Fibroblast of lung (primary cell): ENCODE results near the gene PIP4K2A. TPM values are rescaled to one million over a fixed set of nuclear protein-coding genes. Genes with fewer than 3 reads are reported as not detected.

Experiments used
- DNase-seq, 2 donors: peaks; one replicate each; pipeline versions ENCODE4 v3.0.0 to v3.0.0-alpha.2; 2010; ENCODE audit warnings: low read depth in 2 of 2
- H2AFZ ChIP-seq: 2 replicates; pipeline ENCODE4 v1.5.1; 2012; ENCODE audit warnings: low read length, control low read depth, inconsistent platforms
- H3K27ac ChIP-seq: 2 replicates; pipeline ENCODE4 v1.5.1; 2011; ENCODE audit warnings: low read length, control low read depth; ENCODE audit not compliant: insufficient read depth
- H3K27me3 ChIP-seq: 2 replicates; pipeline ENCODE4 v1.5.1; 2011; ENCODE audit warnings: mild to moderate bottlenecking, low read length; ENCODE audit not compliant: control insufficient read depth, insufficient read depth
- H3K36me3 ChIP-seq: 2 replicates; pipeline ENCODE4 v1.5.1; 2011; ENCODE audit warnings: low read length; ENCODE audit not compliant: control insufficient read depth, insufficient read depth
- H3K4me1 ChIP-seq: 2 replicates; pipeline ENCODE4 v1.5.1; 2011; ENCODE audit warnings: low read length; ENCODE audit not compliant: control insufficient read depth, insufficient read depth; ENCODE audit errors: extremely low read depth
- H3K4me2 ChIP-seq: 2 replicates; pipeline ENCODE4 v1.5.1; 2011; ENCODE audit warnings: low read length, control low read depth; ENCODE audit not compliant: insufficient read depth; ENCODE audit errors: extremely low read depth
- H3K4me3 ChIP-seq, 4 experiments: fragments of 200-600 bp in 1 of 4; sonication (generic) in 1 of 4; replicated peaks in 1 of 4; 2 replicates each; pipeline ENCODE4 v1.5.1; 2011 to 2016; ENCODE audit warnings: low read length in 4 of 4, low read depth in 3 of 4, mild to moderate bottlenecking in 3 of 4, control low read depth in 2 of 4, inconsistent platforms in 1 of 4, mixed read lengths in 1 of 4; ENCODE audit not compliant: insufficient read depth in 1 of 4; ENCODE audit errors: control extremely low read depth in 1 of 4
- H3K79me2 ChIP-seq: 2 replicates; pipeline ENCODE4 v1.5.1; 2012; ENCODE audit warnings: mild to moderate bottlenecking, low read length, inconsistent platforms; ENCODE audit not compliant: control insufficient read depth, insufficient read depth
- H3K9ac ChIP-seq: 2 replicates; pipeline ENCODE4 v1.5.1; 2011; ENCODE audit warnings: mild to moderate bottlenecking, low read length, control low read depth; ENCODE audit not compliant: insufficient read depth
- H3K9me3 ChIP-seq: 2 replicates; pipeline ENCODE4 v1.5.1; 2012; ENCODE audit warnings: low read depth, low read length; ENCODE audit not compliant: control insufficient read depth, insufficient read depth
- H4K20me1 ChIP-seq: 2 replicates; pipeline ENCODE4 v1.5.1; 2011; ENCODE audit warnings: low read length; ENCODE audit not compliant: control insufficient read depth, insufficient read depth; ENCODE audit errors: extremely low read depth
- CTCF ChIP-seq, 2 donors: IDR thresholded peaks in 1 of 2; conservative IDR thresholded peaks in 1 of 2; 1 replicate in 1 of 2; 2 replicates in 1 of 2; pipeline ENCODE4 v1.5.1; 2011 to 2012; ENCODE audit warnings: low read length in 2 of 2, control low read depth in 1 of 2, inconsistent platforms in 1 of 2, low read depth in 1 of 2, mild to moderate bottlenecking in 1 of 2
- EZH2 ChIP-seq: IDR thresholded peaks from 2 replicates; pipeline ENCODE4 v1.5.1; 2012; ENCODE audit warnings: low read length, control low read depth, mild to moderate bottlenecking; ENCODE audit errors: missing control alignments
- polyA plus RNA-seq, 2 donors: library from polyadenylated mRNA; depleted of rRNA in 1 of 2; stranded (reverse) in 1 of 2; unstranded in 1 of 2; fragments of >200 nt; gene quantifications; 2 replicates each; pipeline ENCODE4 v1.2.1, GENCODE V29; 2011 to 2012; ENCODE audit warnings: missing spikeins in 1 of 2
- total RNA-seq: library from RNA; depleted of rRNA; stranded (reverse); fragments of >200 nt; gene quantifications from 2 replicates; pipeline ENCODE4 v1.2.1, GENCODE V29; 2014

PIP4K2A gene
- total and polyA plus RNA-seq, 2 donors (not counting 1 experiment from before 2014, with no cell fraction given) = 28.5 to 40.0 TPM

GRCh38 chr10:22605168-22605567 is 109.2 kb downstream of the PIP4K2A start:
- Histone ChIP-seq H3K36me3 (peaks cover 1% of the 10 kb centered on the region), H3K4me1 (no peaks in the 10 kb centered on the region), H3K27me3 (no peaks in the 10 kb centered on the region), H3K4me2 (no peak overlapping the region), H3K4me3 (no peak overlapping the region), H3K79me2 (no peaks in the 10 kb centered on the region), H3K9ac (no peak overlapping the region), H2AFZ (no peak overlapping the region), H3K9me3 (no peaks in the 10 kb centered on the region), H3K27ac (no peak overlapping the region), H4K20me1 (no peaks in the 10 kb centered on the region)
- TF ChIP-seq EZH2 (no peak), CTCF (conservative IDR thresholded peaks at IDR 0.05 in 1 of 2, IDR thresholded peaks at IDR 0.05 in 1 of 2; ENCODE audit: low read depth in 1 of 2, low read length in 2 of 2) (no peak)
- DNase-seq = peak; percentile 58 to 89

GRCh38 chr10:22604344-22605126 is 109.8 kb downstream of the PIP4K2A start:
- Histone ChIP-seq H3K36me3 (peaks cover 1% of the 10 kb centered on the region), H3K79me2 (no peaks in the 10 kb centered on the region), H3K27ac (no peak overlapping the region), H3K4me1 (peaks cover 3% of the 10 kb centered on the region), H3K9ac (no peak overlapping the region), H3K4me3 (no peak overlapping the region), H3K4me2 (no peak overlapping the region), H3K27me3 (no peaks in the 10 kb centered on the region), H2AFZ (no peak overlapping the region), H4K20me1 (no peaks in the 10 kb centered on the region), H3K9me3 (no peaks in the 10 kb centered on the region)
- TF ChIP-seq EZH2 (no peak), CTCF (conservative IDR thresholded peaks at IDR 0.05 in 1 of 2, IDR thresholded peaks at IDR 0.05 in 1 of 2; ENCODE audit: low read depth in 1 of 2, low read length in 2 of 2) (no peak)
- no peak for DNase-seq

GRCh38 chr10:22603581-22603980 is 110.8 kb downstream of the PIP4K2A start:
- TF ChIP-seq EZH2 = no peak
- TF ChIP-seq CTCF (conservative IDR thresholded peaks at IDR 0.05 in 1 of 2, IDR thresholded peaks at IDR 0.05 in 1 of 2; ENCODE audit: low read depth in 1 of 2, low read length in 2 of 2) = no peak
- peaks cover 1% of the 10 kb centered on the region for H3K36me3 ChIP-seq
- no peak overlapping the region for H2AFZ ChIP-seq
- peaks cover 8% of the 10 kb centered on the region for H3K4me1 ChIP-seq
- no peak overlapping the region for H3K4me2 ChIP-seq
- H4K20me1 ChIP-seq = no peaks in the 10 kb centered on the region
- no peak for DNase-seq
- no peaks in the 10 kb centered on the region for H3K27me3 ChIP-seq
- H3K79me2 ChIP-seq = no peaks in the 10 kb centered on the region
- H3K27ac ChIP-seq = no peak overlapping the region
- no peak overlapping the region for H3K4me3 ChIP-seq
- no peaks in the 10 kb centered on the region for H3K9me3 ChIP-seq
- H3K9ac ChIP-seq = no peak overlapping the region
